HG02943 (cell line): Measurements from ENCODE around the gene SND1.
"Not testable (repeated sequence)": the region's sequence is repeated elsewhere in the genome, so short reads cannot be mapped to it uniquely, and the experiment has no call there.

Experiments
- ATAC-seq: cut with Tn5 transposase; IDR thresholded peaks from one replicate; pipeline ENCODE4 v1.9.1; 2021; ENCODE audit warnings: mild to moderate bottlenecking, low read depth, moderate library complexity; ENCODE audit not compliant: unreplicated experiment

Gene SND1

DNA sequence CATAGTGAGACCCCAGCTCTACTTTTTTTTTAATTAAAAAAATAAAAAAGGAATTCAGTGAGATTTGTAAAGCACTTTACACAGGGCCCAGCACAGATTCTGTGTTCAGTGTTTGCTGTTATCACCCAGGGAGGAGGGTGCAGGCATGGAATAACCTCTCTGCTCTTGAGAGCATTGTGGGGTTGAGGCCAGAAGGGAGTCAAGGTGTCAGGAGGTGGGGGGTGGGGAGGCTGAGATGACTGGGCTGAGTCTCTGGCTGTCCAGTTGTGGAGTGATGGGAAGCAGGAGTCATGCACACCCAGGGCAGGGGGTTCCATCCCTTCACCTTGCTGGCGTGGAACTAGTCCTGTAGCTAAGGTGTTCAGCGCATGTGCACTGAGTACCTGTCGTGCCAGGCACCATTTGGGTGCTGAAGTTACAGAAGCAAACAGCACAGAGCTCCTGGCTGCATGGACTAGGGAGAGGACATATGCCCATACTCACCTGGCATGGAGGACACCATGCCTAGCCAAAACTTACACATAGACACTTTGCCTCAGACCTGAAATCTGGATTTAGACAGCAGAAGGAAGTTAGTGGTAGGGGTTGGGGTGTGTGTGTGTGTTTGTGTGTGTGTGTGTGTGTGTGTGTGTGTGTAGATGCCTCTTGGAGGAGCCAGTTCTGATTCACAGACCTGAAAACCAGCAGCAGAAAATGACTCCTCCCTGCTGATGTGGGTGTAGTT is 448.4 kb downstream of the SND1 start:
- ATAC-seq = no peak

DNA sequence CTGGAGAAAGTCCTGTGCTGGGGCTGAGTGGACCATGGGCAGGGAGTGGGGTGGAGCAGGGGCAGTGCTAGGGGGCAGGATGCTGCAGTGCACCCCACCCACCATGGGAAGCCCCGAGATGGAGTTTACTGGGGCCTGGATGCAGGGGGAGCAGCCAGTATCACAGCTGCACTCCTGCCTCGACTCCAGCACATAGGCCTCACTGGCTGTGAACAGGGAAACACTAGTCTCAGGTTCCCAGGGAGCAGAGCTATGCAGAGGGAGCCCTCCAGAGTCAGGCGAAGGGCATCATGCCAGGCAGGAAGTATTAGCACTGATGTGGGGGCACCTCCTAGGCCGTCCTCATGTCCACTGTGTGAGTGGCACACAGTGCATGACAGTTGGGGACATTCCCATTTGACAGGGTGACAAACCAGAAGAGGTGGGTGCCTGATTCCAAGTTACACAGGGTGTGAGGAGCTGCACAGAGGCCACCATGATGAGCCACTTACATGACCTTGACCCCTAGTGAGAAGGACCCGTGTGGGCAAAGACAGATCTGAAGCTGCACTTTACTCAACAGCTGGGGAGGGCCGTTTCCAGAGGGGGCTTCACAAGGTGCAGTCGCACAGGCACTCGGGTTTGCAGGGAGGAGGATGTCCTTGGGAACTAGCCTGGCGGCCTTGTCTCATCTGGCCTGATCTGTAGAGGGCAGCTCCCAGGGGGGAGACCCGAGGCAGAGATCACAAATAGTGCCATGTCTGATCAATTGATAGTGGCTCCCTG is 449.1 kb downstream of the SND1 start:
- ATAC-seq = no peak

DNA sequence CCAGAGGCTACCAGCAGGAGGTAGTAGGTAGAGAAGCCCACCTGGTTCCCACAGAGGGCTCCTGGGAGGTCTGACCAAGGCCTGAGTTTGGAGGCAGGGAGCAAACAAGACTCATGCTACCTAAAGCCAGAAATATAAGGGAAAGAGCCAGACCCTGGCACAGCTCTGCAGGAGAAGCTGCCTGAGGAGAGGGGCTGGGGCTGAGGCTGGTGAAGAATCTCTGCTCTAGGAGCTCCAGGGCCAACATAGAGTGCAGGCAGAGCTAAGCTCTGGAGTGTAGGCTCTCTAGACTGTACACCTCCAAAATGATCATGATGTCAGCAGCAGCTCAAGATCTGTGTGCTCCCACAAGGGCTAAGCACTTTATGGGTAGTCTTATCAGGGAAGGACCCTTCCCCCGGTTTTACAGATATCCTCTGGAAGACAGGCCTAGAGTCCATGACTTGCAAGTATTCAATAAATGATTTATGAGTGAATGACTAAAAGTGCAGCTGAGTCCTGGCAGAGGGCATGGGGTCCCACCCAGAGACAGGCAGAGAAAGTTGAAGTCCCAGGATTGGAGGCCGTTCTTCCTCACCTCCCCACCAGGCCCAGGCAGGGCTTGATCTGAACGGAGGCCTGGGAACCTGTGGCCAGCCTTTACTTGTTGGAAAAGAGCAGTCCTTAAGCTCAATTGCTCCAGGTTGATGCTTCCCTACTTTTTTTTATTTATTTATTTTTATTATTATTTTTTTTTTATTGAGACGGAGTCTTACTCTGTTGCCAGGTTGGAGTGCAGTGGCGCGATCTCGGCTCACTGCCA is 450.7 kb downstream of the SND1 start:
- no peak for ATAC-seq

- no peak for ATAC-seq
These were observed 451.6 kb downstream of the SND1 start for GRCh38 chr7:128103498-128104107.

DNA sequence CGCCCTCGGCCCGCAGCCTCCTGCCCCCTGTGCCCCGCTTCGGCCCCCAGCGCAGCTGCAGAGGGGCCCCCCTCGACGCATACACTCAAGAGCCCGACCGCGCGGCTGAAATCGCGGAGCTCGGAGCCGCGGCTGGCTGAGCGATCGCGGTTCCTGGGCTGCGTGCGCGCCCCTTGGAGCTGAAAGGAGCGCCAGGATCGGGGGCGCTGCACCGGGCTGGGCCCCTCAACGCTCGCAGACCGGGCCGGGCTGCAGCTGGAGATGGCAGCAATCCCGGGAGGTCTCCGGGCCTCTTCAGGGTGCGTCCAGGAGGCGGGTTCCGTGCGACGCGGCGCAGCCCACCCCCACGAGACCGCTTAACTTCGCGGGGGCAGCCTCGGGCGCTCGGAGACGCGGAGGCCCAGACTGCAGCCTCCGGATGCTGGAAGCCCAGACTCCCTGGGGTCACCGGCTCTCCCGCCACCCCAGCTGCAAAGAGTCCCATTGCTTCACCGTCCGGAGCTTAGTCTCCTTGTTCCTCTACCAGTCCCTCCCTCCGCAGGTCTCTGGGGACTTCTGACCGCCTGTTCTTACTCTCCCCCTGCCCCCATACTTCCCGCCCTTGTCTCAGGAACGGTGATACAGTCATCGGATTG is 452.2 kb downstream of the SND1 start:
- ATAC-seq = no peak

- ATAC-seq = no peak
These were observed 453.4 kb downstream of the SND1 start for GRCh38 chr7:128105228-128106022.

DNA sequence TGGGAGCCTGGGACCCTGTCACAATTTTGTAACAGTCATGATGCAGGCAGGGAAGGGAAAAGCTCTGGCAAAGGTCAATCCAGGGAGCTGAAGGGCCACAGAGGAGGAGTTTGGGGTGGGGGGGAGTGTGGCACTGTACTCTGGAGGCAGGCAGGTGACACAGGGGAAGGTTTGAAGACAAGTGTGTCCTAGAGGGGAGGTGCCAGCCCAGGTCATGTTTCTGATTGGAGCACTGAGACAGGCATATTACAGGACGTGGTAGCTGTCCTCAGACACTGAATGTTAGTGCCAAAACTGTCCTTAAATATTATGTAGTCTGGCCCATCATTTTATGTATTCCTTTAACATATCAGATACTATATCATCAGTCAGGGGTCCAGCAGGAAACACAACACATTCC is 454.8 kb downstream of the SND1 start:
- ATAC-seq = no peak

- ATAC-seq = not testable (repeated sequence)
These were observed 455.5 kb downstream of the SND1 start for GRCh38 chr7:128107516-128107915.

- ATAC-seq = no peak
These were observed 456.1 kb downstream of the SND1 start for GRCh38 chr7:128108129-128108528.

DNA sequence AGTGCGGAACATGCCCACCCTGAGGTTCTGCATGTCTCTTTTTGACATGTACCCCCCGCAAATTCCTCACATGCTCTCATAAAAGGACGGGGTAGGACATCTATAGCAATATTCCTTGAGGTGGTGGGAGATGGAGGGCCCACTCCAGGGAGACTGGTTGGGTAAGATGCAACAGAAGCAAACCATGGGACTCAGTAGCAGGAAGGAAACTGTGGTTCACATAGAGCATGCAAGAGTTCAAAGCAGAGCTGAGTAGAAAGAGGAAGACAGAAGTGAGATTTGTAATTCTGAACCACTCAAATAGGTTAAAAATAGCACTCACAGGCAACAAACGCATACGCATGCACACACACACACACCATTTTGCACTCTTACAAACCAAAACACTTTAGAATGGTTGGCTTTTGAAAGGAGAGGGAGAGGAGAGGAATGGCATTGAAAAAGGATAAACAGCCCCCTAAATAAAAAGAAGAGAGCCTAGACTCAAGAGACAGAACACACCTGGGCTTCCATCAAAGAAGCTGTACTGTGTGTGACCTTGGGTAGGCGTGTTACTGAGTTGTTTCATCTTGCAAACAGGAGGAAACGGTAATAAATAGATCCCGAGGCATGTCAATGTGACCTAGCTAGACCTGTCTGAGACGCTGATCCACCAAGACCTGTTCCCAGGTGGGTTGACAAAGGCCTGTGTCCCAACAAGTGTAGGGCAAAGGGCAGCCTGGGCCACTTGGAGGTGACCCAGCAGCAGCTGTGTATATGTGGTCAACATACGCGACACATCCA is 456.8 kb downstream of the SND1 start:
- ATAC-seq = peak; percentile 82

- ATAC-seq = not testable (repeated sequence)
These were observed 457.5 kb downstream of the SND1 start for GRCh38 chr7:128109424-128109969.

DNA sequence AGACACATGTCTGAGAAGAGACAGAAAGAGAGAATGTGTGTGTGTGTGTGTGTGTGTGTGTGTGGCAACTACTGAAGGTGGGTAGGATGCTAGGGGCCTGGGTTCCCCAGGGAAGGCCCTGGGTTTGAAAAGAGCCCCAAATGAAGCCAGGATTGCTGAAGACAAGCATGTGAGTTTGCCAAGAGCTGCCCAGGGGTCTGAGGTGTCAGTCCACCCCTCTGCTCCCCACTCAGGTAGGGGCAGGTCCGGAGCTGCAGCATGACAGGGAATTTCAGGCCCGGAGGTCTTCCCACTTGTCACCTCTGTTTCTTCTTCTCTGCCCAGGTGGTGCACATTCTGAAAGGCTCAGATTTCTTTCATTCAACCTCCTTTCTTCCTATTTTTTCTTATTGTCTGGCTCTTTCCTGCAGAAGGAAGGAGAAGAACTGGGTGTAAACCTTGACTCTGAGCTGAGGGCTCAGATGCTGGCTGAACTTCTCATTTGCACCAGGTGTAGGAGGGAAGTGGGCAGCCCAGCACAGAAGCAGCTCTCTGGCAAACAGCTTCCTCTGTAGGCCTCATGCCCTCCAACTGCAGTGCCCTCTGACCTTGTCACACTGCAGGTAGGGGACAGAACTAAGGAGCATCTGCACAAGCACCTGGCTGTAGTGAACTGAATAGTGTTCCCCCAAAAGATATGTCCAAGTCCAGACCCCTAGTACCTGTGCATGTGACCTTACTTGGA is 458.8 kb downstream of the SND1 start:
- no peak for ATAC-seq

DNA sequence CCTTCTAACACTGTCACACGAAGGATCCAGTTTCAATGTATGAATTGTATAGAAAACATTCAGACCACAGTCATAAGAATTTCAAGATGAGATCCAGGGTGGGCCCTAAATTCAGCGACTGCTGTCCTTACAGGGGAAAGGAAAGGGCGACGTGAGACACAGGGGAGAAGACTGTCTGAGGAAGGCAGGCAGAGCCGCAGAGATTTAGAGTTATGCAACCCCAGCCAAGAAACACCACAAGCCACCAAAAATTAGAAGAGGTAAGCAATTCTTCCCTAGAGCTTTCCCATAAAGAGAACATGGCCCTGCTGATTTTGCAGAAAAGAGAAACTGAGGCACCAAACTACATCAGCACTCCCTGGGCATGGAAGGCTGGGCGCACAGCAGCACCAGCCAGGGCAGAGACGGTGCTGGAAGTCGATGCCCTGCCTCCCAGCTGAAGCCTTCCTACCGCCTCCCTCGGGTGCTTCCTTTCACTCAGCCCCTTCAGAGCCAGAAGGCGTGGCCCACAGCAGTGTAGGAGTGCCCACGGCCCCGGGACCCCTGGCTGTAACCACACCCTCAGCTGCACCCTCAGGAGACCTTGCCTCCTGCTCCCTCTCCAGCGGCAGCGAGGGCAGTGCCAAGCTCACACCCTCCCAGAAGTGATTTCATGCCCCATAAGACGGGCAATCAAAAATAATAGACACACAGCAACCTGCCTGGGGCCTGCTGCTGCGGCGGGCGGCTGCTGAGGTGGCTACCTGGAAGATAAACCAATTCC is 460.2 kb downstream of the SND1 start:
- no peak for ATAC-seq

- no peak for ATAC-seq
These were observed 460.8 kb downstream of the SND1 start for GRCh38 chr7:128112781-128113221.

DNA sequence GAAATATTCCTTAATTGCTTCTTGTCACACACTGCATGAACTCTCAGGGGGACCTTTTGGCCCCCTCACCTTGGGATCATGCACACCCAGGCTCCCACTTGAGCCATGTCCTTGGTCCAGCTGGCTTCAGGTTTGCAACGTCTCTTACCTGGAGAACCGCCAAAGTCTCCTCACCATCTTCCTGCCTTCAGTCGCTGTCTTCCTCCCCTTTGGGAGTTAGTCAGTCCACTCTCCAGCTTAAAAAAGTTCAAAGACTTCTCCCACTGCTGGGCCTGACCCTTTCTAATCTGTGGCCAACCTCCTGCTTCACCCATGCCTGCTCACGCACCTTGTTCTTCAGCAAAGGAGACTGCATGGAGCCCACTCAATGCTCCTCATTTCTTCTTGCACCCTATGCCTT is 461.8 kb downstream of the SND1 start:
- ATAC-seq = no peak

- ATAC-seq = no peak
These were observed 462.8 kb downstream of the SND1 start for GRCh38 chr7:128114806-128115205.

DNA sequence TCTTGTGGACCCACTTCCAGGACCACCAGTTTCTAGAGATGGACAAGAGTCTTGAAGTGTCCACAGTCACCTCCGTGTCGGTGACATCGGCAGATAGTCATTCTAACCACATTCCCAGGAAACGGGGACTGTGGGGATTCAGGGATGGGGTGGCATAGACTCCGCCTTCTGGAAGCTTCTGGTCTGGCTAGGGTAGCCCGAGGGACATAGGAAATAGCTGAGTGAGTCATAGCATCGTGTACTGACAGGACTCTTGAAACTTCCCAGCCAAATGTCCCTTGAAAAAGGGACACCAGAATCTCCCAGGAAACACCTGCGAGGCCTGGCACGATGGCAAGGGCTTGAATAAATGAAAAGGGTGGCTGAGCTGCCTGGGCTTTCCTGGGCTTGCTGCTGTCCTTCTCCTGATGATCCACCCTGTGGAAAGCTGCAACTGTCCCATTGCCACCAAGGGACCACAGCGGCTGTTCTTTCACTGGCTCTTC is 463.4 kb downstream of the SND1 start:
- ATAC-seq = no peak
